Smooth muscle cell of the umbilical artery (primary cell): ENCODE data around the gene PRAMEF4. TPM values are rescaled to one million over a fixed set of nuclear protein-coding genes. Genes with fewer than 3 reads are reported as not detected.

ENCODE experiments used
- total RNA-seq: library from RNA; depleted of rRNA; stranded (reverse); fragments of >200 nt; gene quantifications from 2 replicates; pipeline ENCODE4 v1.2.3, GENCODE V29; 2014

The PRAMEF4 gene
- not detected in 2 replicates for total RNA-seq

GRCh38 chr1:12886101-12886500, at the start of gene PRAMEF4:
TSS of gene PRAMEF4 (minus strand) at chr1:12886201. CDS start at chr1:12883394, 2,807 bp downstream.

GRCh38 chr1:12916310-12916709, 30.3 kb upstream of the PRAMEF4 start, which contains the start of gene PRAMEF7:
TSS of gene PRAMEF7 (plus strand) at chr1:12916610. CDS start at chr1:12917693, 1,083 bp downstream.

GRCh38 chr1:12898170-12898569, 12.2 kb upstream of the PRAMEF4 start, which contains the start of gene PRAMEF10:
TSS of gene PRAMEF10 (minus strand) at chr1:12898270. CDS start at chr1:12895847, 2,423 bp downstream.

GRCh38 chr1:12856786-12857185, 29.2 kb downstream of the PRAMEF4 start, which contains the start of gene PRAMEF2:
TSS of gene PRAMEF2 (plus strand) at chr1:12857086. CDS start at chr1:12859010, 1,924 bp downstream.

GRCh38 chr1:12848620-12849019, 37.4 kb downstream of the PRAMEF4 start, which contains the start of gene HNRNPCL1:
TSS of gene HNRNPCL1 (minus strand) at chr1:12848720. CDS start at chr1:12848289, 431 bp downstream.

GRCh38 chr1:12831310-12831709, 54.7 kb downstream of the PRAMEF4 start, which contains the start of gene PRAMEF11:
TSS of gene PRAMEF11 (minus strand) at chr1:12831410. CDS start at chr1:12828789, 2,621 bp downstream.

Other genes with a start within 250 kb of the PRAMEF4 start
- gene AADACL4, start 242.1 kb downstream of the PRAMEF4 start, total RNA-seq, result not detected in 2 replicates
- gene AADACL3, start 170.1 kb downstream of the PRAMEF4 start, total RNA-seq, result not detected in 2 replicates
- gene CFAP107, start 140.0 kb downstream of the PRAMEF4 start, total RNA-seq, result not detected in 2 replicates
- not detected in 2 replicates for gene PRAMEF12, start 112.5 kb downstream of the PRAMEF4 start, total RNA-seq
- gene PRAMEF1, start 94.8 kb downstream of the PRAMEF4 start, total RNA-seq, result not detected in 2 replicates
- gene PRAMEF11, start 54.8 kb downstream of the PRAMEF4 start, total RNA-seq, result not detected in 2 replicates
- gene HNRNPCL1, start 37.5 kb downstream of the PRAMEF4 start, total RNA-seq, result not detected in 2 replicates
- not detected in 2 replicates for gene PRAMEF2, start 29.1 kb downstream of the PRAMEF4 start, total RNA-seq
- not detected in 2 replicates for gene PRAMEF10, start 12.1 kb upstream of the PRAMEF4 start, total RNA-seq
- not detected in 2 replicates for gene PRAMEF7, start 30.4 kb upstream of the PRAMEF4 start, total RNA-seq
- not detected in 2 replicates for gene PRAMEF6, start 61.4 kb upstream of the PRAMEF4 start, total RNA-seq
- not detected in 2 replicates for gene PRAMEF27, start 170.4 kb upstream of the PRAMEF4 start, total RNA-seq
- not detected in 2 replicates for gene HNRNPCL3, start 174.6 kb upstream of the PRAMEF4 start, total RNA-seq
- not detected in 2 replicates for gene PRAMEF25, start 184.6 kb upstream of the PRAMEF4 start, total RNA-seq
- gene HNRNPCL2, start 230.7 kb upstream of the PRAMEF4 start, total RNA-seq, result not detected in 2 replicates